Left ventricle myocardium inferior (tissue), 1 donor: ENCODE data around the gene POMT1. TPM values are rescaled to one million over a fixed set of nuclear protein-coding genes. Genes with fewer than 3 reads are reported as not detected.

Source experiments
- DNase-seq: peaks from one replicate; pipeline ENCODE4 v3.0.0-alpha.2; 2020
- H3K27ac ChIP-seq: fragments of 200-600 bp; replicated peaks from 2 replicates; pipeline ENCODE4 v1.8.0; 2021
- H3K27me3 ChIP-seq: fragments of 200-600 bp; 2 replicates; pipeline ENCODE4 v1.8.0; 2021; ENCODE audit warnings: low read depth
- H3K36me3 ChIP-seq: fragments of 200-600 bp; 2 replicates; pipeline ENCODE4 v1.8.0; 2021
- H3K4me1 ChIP-seq: fragments of 200-600 bp; 2 replicates; pipeline ENCODE4 v1.8.0; 2021
- H3K4me3 ChIP-seq: fragments of 200-600 bp; 2 replicates; pipeline ENCODE4 v1.8.0; 2021; ENCODE audit warnings: mild to moderate bottlenecking, moderate library complexity
- H3K9me3 ChIP-seq: fragments of 200-600 bp; replicated peaks from 2 replicates; pipeline ENCODE4 v1.8.0; 2021
- intact Hi-C: fragments of 100-400 bp; cut with micrococcal nuclease; formaldehyde crosslinking; loops from one replicate; pipeline ENCODE4 v1.11.0; 2022
- total RNA-seq: library from RNA; stranded (reverse); fragmentation: NEBNext Ultra II Directional; extraction: Animal tissue kit (Norgen Biotek cat#: 25700); gene quantifications from one replicate; pipeline ENCODE4 v1.2.1, GENCODE V29; 2021
- TF ChIP-seq, protein P1 (sequence below): fragments of 200-600 bp; IDR thresholded peaks from 2 replicates; pipeline ENCODE4 v1.8.0; 2021; ENCODE audit warnings: antibody characterized with exemption, mild to moderate bottlenecking, borderline replicate concordance
- donor health status: DM: no; HTN: yes; CAD: no; lungs with severe emphysema.

Gene POMT1
- total RNA-seq, 1 donor from 2014 or later = 19.3 TPM

DNA sequence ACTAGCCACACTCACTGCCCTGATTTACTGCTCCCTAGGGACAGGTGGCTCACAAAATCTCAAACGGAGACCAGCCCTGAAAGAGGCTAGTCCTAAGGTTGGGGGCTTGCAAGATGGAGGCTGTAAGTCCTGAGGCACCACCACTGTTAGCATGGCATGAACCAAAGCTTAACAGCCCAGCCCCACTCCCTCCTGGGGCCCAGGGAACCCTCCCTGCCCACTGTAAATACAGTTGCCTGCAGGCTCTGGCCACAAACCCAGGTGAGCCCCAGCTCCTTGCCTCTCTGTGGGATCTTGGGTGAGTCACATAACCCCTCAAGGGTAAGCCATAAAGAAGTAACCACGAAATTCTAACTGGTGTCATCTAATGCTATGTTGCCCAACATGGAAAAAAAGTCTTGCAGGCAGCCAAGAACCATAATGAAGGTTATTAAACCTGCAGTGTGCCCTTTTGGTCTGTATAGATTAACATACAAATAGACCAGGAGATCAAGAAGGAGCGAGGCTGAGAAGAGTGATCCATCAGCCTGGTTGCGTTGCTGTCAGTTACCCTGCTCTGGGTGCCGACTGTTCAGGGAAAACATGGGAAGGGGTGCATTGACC lies 1.7 kb upstream of the POMT1 start:
- peaks cover 31% of the 10 kb centered on the region for H3K4me1 ChIP-seq
- intact Hi-C loops = no loop called here
- TF ChIP-seq, protein P1, sequence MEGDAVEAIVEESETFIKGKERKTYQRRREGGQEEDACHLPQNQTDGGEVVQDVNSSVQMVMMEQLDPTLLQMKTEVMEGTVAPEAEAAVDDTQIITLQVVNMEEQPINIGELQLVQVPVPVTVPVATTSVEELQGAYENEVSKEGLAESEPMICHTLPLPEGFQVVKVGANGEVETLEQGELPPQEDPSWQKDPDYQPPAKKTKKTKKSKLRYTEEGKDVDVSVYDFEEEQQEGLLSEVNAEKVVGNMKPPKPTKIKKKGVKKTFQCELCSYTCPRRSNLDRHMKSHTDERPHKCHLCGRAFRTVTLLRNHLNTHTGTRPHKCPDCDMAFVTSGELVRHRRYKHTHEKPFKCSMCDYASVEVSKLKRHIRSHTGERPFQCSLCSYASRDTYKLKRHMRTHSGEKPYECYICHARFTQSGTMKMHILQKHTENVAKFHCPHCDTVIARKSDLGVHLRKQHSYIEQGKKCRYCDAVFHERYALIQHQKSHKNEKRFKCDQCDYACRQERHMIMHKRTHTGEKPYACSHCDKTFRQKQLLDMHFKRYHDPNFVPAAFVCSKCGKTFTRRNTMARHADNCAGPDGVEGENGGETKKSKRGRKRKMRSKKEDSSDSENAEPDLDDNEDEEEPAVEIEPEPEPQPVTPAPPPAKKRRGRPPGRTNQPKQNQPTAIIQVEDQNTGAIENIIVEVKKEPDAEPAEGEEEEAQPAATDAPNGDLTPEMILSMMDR = no peak
- peaks cover 43% of the 10 kb centered on the region for H3K36me3 ChIP-seq
- H3K9me3 ChIP-seq = no peaks in the 10 kb centered on the region
- no peaks in the 10 kb centered on the region for H3K27me3 ChIP-seq
- no peak overlapping the region for H3K27ac ChIP-seq
- DNase-seq = no peak
- no peak overlapping the region for H3K4me3 ChIP-seq

DNA sequence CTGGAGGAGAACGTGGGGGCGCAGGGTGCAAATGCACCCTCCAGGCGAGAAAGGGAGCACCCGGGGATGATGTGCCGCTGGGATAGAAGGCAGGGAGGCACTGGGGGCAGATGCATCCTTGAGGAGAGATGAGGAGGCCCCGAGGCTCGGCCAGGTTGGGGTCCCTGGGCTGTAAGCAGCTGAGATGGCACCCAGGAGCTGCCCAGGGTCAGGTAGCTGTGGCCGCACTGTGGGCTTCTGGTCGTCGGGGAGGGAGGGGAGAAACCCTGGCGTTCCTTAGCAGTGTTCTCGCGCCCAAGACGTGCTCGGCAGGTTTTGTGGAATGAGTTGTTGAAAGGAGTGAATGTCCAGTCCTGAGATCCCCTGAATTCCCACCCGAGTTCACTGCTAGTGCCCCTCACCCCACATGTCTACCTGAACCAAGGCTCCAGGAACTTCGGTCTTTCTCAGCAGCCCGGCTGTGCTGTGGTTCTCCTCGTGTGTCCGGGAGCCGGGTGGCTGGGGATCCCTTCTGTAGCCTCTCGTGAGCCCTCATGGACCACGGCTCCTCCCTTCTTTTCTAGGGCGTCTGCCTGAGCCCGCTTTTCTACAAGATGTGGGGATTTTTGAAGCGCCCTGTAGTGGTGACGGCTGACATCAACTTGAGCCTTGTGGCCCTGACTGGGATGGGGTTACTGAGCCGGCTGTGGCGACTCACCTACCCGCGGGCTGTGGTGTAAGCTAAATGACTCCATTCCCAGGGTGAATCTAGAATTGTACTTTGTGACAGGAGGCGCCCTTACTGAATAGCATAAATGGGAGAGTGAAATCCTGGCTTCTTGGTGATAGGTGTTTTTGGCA lies 1.1 kb downstream of the POMT1 start:
- H3K4me1 ChIP-seq = peaks cover 31% of the 10 kb centered on the region
- peak overlapping the region; percentile 95 for H3K4me3 ChIP-seq
- DNase-seq = no peak
- TF ChIP-seq, protein P1 = no peak
- no peaks in the 10 kb centered on the region for H3K9me3 ChIP-seq
- peaks cover 28% of the 10 kb centered on the region for H3K36me3 ChIP-seq
- H3K27ac ChIP-seq = peak overlapping the region; percentile 86
- intact Hi-C loops = no loop called here
- H3K27me3 ChIP-seq = no peaks in the 10 kb centered on the region

DNA sequence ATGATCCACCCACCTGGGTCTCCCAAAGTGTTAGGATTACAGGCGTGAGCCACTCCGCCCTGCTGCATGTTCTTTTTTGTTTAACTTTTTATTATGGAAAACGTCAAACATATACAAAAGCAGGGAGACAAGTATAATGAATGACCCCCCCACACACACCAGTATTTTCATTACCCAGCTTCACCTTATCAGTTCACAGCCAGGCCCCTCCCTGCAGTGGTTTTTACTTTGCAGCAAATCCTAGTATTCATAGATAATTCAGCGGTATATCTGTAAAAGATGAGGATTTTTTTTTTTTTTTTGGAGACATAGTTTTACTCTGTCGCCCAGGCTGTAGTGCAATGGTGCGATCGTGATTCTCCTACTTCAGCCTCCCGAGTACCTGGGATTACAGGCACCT lies 2.3 kb downstream of the POMT1 start:
- Histone ChIP-seq H3K4me1 (peaks cover 31% of the 10 kb centered on the region), H3K27me3 (no peaks in the 10 kb centered on the region), H3K27ac (no peak overlapping the region), H3K9me3 (no peaks in the 10 kb centered on the region), H3K4me3 (no peak overlapping the region), H3K36me3 (peaks cover 26% of the 10 kb centered on the region)
- no peak for DNase-seq
- intact Hi-C loops = no loop called here
- TF ChIP-seq, protein P1 = no peak

DNA sequence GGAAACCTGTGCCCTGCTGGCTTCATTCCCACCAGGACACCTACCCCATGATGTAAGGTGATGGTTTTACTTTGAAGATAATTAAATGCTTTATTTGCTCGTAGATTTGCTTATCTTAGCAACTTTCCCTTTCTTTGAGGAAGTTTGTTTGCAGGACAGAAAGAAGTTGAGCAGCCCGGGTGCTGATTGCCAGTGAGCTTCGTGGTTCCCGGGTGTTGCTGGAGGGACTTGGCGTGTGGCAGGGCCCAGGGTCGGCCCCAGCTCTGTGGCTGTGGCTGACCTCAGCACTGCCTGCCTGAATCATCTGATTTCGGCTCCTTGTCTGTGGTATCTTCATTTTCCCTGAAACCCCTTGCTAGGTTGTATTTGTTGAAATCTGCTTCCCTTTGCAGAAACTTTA lies 8.7 kb downstream of the POMT1 start:
- no peak for DNase-seq
- TF ChIP-seq, protein P1 = no peak
- Histone ChIP-seq H3K4me3 (no peak overlapping the region), H3K27ac (no peak overlapping the region), H3K4me1 (no peaks in the 10 kb centered on the region), H3K36me3 (peaks cover 77% of the 10 kb centered on the region), H3K27me3 (no peaks in the 10 kb centered on the region), H3K9me3 (no peaks in the 10 kb centered on the region)
- intact Hi-C loops = no loop called here

DNA sequence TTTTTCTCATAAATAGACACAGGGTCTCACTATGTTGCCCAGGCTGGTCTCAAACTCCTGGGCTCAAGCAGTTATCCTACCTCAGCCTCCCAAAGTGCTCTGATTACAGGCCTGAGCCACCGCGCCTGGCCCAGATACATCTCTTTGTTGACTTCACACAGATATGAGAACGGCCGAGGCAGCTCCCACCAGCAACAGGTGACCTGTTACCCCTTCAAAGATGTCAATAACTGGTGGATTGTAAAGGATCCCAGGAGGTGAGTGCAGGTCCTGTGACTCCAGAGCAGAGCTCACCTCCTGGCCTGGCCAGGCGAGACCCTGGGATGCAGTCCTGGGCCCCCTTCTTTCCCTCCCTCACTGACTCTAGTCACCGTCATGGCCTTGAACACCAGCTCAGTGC lies 9.2 kb downstream of the POMT1 start:
- Histone ChIP-seq H3K36me3 (peaks cover 79% of the 10 kb centered on the region), H3K27ac (no peak overlapping the region), H3K9me3 (no peaks in the 10 kb centered on the region), H3K4me3 (no peak overlapping the region), H3K4me1 (no peaks in the 10 kb centered on the region), H3K27me3 (no peaks in the 10 kb centered on the region)
- intact Hi-C loops = no loop called here
- DNase-seq = no peak
- TF ChIP-seq, protein P1 = no peak
